GM23338 (cell line): ENCODE measurements around the gene FHIT. TPM values are rescaled to one million over a fixed set of nuclear protein-coding genes. Genes with fewer than 3 reads are reported as not detected.

Experiments
- ATAC-seq: fragments of 200-7000 bp; cut with Tn5 transposase; 3 replicates; pipeline ENCODE4 v1.9.1; 2020
- DNase-seq: peaks from one replicate; pipeline ENCODE4 v3.0.0-alpha.2; 2015; ENCODE audit warnings: low spot score
- H2AFZ ChIP-seq: fragments of 200-600 bp; sonication (generic); 2 replicates; pipeline ENCODE4 v1.8.0; 2016; ENCODE audit warnings: antibody characterized with exemption, mild to moderate bottlenecking, moderate library complexity
- H3F3A ChIP-seq: fragments of 200-600 bp; sonication (generic); replicated peaks from 2 replicates; pipeline ENCODE4 v1.8.0; 2017; ENCODE audit warnings: antibody characterized with exemption, mixed run types, low read depth
- H3K27ac ChIP-seq: fragments of 200-600 bp; sonication (generic); 2 replicates; pipeline ENCODE4 v1.6.1; 2016; ENCODE audit warnings: low read depth
- H3K27me3 ChIP-seq: fragments of 200-600 bp; sonication (generic); 2 replicates; pipeline ENCODE4 v1.8.0; 2016; ENCODE audit warnings: mild to moderate bottlenecking, mixed run types, moderate library complexity; ENCODE audit not compliant: insufficient read depth
- H3K36me3 ChIP-seq: fragments of 200-600 bp; sonication (generic); 2 replicates; pipeline ENCODE4 v1.8.0; 2016; ENCODE audit warnings: mild to moderate bottlenecking; ENCODE audit not compliant: insufficient read depth
- H3K4me1 ChIP-seq: fragments of 200-600 bp; sonication (generic); 2 replicates; pipeline ENCODE4 v1.8.0; 2016; ENCODE audit warnings: mild to moderate bottlenecking, moderate library complexity; ENCODE audit not compliant: insufficient read depth
- H3K4me2 ChIP-seq: fragments of 200-600 bp; sonication (generic); 2 replicates; pipeline ENCODE4 v1.7.1; 2017; ENCODE audit warnings: mixed run types
- H3K4me3 ChIP-seq: fragments of 200-600 bp; sonication (generic); 2 replicates; pipeline ENCODE4 v1.6.1; 2016; ENCODE audit warnings: mixed run types
- H3K79me2 ChIP-seq: fragments of 200-600 bp; sonication (generic); replicated peaks from 2 replicates; pipeline ENCODE4 v1.8.0; 2017; ENCODE audit warnings: mild to moderate bottlenecking; ENCODE audit not compliant: insufficient read depth
- H3K9me2 ChIP-seq: fragments of 200-600 bp; sonication (generic); 2 replicates; pipeline ENCODE4 v1.8.0; 2017; ENCODE audit not compliant: insufficient read depth
- H4K20me1 ChIP-seq: fragments of 200-600 bp; sonication (generic); replicated peaks from 2 replicates; pipeline ENCODE4 v1.8.0; 2017; ENCODE audit warnings: mild to moderate bottlenecking; ENCODE audit not compliant: insufficient read depth
- H3K27ac Mint-ChIP-seq: 2 replicates; pipeline ENCODE4 v1.8.0; 2020; ENCODE audit warnings: inconsistent platforms, mild to moderate bottlenecking, moderate library complexity, mixed read lengths
- H3K27me3 Mint-ChIP-seq: 3 replicates; pipeline ENCODE4 v1.8.0; 2022; ENCODE audit warnings: low read depth, mild to moderate bottlenecking, moderate library complexity, mixed read lengths, inconsistent platforms; ENCODE audit not compliant: insufficient read depth, poor library complexity
- H3K36me3 Mint-ChIP-seq: 3 replicates; pipeline ENCODE4 v1.8.0; 2021; ENCODE audit warnings: low read depth, mild to moderate bottlenecking, inconsistent platforms, moderate library complexity, mixed read lengths
- H3K4me1 Mint-ChIP-seq: 3 replicates; pipeline ENCODE4 v1.8.0; 2020; ENCODE audit warnings: mild to moderate bottlenecking, inconsistent platforms, mixed read lengths
- H3K4me3 Mint-ChIP-seq: 3 replicates; pipeline ENCODE4 v1.8.0; 2021; ENCODE audit warnings: moderate library complexity, mild to moderate bottlenecking, inconsistent platforms, mixed read lengths
- H3K9me3 Mint-ChIP-seq: 3 replicates; pipeline ENCODE4 v1.8.0; 2020; ENCODE audit warnings: moderate library complexity, mild to moderate bottlenecking, inconsistent platforms, mixed read lengths
- CREB1 ChIP-seq: fragments of 250-450 bp; sonication (Bioruptor Pico); IDR thresholded peaks from 2 replicates; pipeline ENCODE4 v1.5.0; 2020; ENCODE audit warnings: low read depth, mild to moderate bottlenecking, moderate library complexity
- CTCF ChIP-seq, 2 experiments: fragments of 200-600 bp in 1 of 2; sonication (generic) in 1 of 2; conservative IDR thresholded peaks; 2 replicates each; pipeline versions ENCODE4 v1.5.1 to v1.6.1; 2016 to 2017; ENCODE audit warnings: antibody characterized with exemption in 2 of 2, low read depth in 2 of 2, mild to moderate bottlenecking in 2 of 2, moderate library complexity in 1 of 2
- EZH2 ChIP-seq: fragments of 200-600 bp; sonication (generic); IDR thresholded peaks from one replicate; pipeline ENCODE4 v1.8.0; 2017; ENCODE audit warnings: antibody characterized with exemption, mild to moderate bottlenecking, low read depth; ENCODE audit not compliant: unreplicated experiment
- EZH2phosphoT487 ChIP-seq: fragments of 200-600 bp; sonication (generic); IDR thresholded peaks from one replicate; pipeline ENCODE4 v1.8.1; 2018; ENCODE audit warnings: antibody characterized with exemption; ENCODE audit not compliant: unreplicated experiment
- JUNB ChIP-seq: IDR thresholded peaks from one replicate; pipeline ENCODE4 v1.6.1; 2016; ENCODE audit warnings: antibody characterized with exemption; ENCODE audit not compliant: unreplicated experiment
- NANOG ChIP-seq: IDR thresholded peaks from 2 replicates; pipeline ENCODE4 v1.6.1; 2016; ENCODE audit warnings: antibody characterized with exemption, borderline replicate concordance
- POLR2AphosphoS5 ChIP-seq: IDR thresholded peaks from 2 replicates; pipeline ENCODE4 v1.6.1; 2016; ENCODE audit warnings: antibody characterized with exemption, low read depth
- ZNF114 ChIP-seq: fragments of 250-450 bp; sonication (Bioruptor Pico); IDR thresholded peaks from 2 replicates; pipeline ENCODE4 v1.5.0; 2020; ENCODE audit warnings: mild to moderate bottlenecking, moderate library complexity
- ZNF331 ChIP-seq: fragments of 250-450 bp; sonication (Bioruptor Pico); IDR thresholded peaks from 2 replicates; pipeline ENCODE4 v1.5.0; 2020; ENCODE audit warnings: low read depth, mild to moderate bottlenecking, moderate library complexity
- polyA plus RNA-seq: library from polyadenylated mRNA; unstranded; fragments of >200 nt; fragmentation: Nextera tagmentation; extraction: Ambion mirVana; gene quantifications from 2 replicates; pipeline ENCODE4 v1.2.1, GENCODE V29; 2016
- total RNA-seq: library from RNA; depleted of rRNA; stranded (reverse); fragments of >200 nt; shearing (Covaris generic); gene quantifications from 2 replicates; pipeline ENCODE4 v1.2.3, GENCODE V29; 2014
- TF ChIP-seq, protein P1 (sequence below): fragments of 250-450 bp; sonication (Bioruptor Pico); IDR thresholded peaks from 2 replicates; pipeline ENCODE4 v1.5.0; 2020; ENCODE audit warnings: mild to moderate bottlenecking, moderate library complexity
- TF ChIP-seq, protein P2 (sequence below): IDR thresholded peaks from 2 replicates; pipeline ENCODE4 v1.6.1; 2016; ENCODE audit warnings: antibody characterized with exemption

FHIT gene
- total and polyA plus RNA-seq, 2 experiments from 2014 or later, result 3.0 to 8.3 TPM

DNA sequence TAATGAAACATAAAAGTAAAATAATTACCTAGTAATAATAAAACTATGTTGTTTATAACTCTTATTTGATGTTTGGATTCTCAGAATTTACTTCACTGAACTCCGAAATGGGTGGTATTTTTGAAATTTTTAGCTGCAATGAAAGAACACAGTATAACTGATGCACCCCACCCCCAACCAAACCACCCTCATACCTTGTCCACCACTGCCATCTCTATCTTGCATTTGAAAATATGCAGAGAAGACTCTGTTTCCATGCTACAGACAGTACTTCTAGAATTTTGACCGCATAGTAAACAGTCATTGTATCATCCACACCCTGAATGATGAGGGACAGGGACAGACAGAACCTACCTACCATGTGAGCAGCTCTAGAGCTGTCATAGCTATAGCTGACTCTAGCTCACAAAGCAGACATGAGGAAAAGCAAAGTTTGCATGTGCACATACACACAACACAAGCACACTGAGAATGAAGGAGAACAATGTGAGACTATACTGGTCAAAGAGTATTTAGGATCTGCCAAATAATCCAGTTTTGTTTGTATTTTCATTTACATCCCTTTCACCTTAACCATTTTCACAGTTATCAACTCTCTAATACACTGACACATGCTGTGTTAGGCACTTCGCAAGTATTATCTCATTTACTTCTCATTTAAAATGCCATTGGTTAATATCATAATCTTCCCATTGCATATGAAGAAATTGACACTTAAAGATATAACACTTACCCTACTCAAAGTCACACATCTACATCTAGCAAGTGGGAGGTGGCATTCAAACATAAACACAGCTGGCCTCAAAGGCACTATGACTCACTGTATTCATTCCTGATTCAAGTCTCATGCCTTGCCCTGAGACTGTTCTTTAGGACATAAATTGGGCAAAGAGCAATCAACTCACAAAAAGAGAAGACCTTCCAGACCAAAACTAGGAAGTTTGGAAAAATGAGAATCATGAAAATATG lies 1186.8 kb downstream of the FHIT start:
- Mint-ChIP-seq H3K27me3 (no peaks in the 10 kb centered on the region), H3K4me1 (peaks cover 2% of the 10 kb centered on the region; the same call in 2 of the 3 replicates), H3K27ac (no peak overlapping the region), H3K4me3 (no peak overlapping the region), H3K9me3 (no peaks in the 10 kb centered on the region), H3K36me3 (no peaks in the 10 kb centered on the region)
- Histone ChIP-seq H2AFZ (no peak overlapping the region), H3K4me1 (no peaks in the 10 kb centered on the region), H3K4me3 (no peak overlapping the region), H3K4me2 (no peak overlapping the region), H4K20me1 (no peaks in the 10 kb centered on the region), H3K79me2 (no peaks in the 10 kb centered on the region), H3K27ac (no peak overlapping the region), H3K9me2 (peaks cover 23% of the 10 kb centered on the region), H3F3A (no peaks in the 10 kb centered on the region), H3K27me3 (no peaks in the 10 kb centered on the region), H3K36me3 (no peaks in the 10 kb centered on the region)
- DNase-seq, result no peak
- ATAC-seq, result no peak
- no peak for TF ChIP-seq POLR2AphosphoS5
- TF ChIP-seq ZNF114, result no peak
- TF ChIP-seq ZNF331 (CRISPR knock-in tag), result no peak

DNA sequence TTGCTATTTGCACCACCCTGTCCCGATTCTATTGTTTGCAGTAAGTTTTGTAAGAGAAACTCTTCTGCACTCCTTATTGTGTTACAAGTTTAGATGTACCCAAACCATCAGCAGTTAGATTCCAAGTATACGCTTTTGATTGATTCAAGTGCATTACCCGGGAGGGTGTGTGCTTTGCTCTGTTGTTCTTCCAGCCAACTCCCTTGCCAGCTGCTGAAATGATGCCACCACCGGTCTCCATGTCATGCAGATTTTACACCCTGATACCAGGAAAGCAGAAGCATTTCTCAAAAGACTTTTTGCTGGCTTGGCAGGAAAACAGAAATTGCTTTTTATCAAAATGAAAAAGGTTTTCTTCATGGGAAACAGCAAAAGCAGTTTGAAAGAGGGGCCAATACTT lies 1194.8 kb downstream of the FHIT start:
- Histone ChIP-seq H3K27ac (no peak overlapping the region), H3K27me3 (no peaks in the 10 kb centered on the region), H3K9me2 (peaks cover 20% of the 10 kb centered on the region), H3K4me1 (no peaks in the 10 kb centered on the region), H3K36me3 (0 out of 2 replicates have a peak, but pooled peaks cover 3% of the 10 kb centered on the region), H3F3A (no peaks in the 10 kb centered on the region), H3K4me3 (no peak overlapping the region), H4K20me1 (no peaks in the 10 kb centered on the region), H2AFZ (no peak overlapping the region), H3K79me2 (no peaks in the 10 kb centered on the region), H3K4me2 (no peak overlapping the region)
- no peaks in the 10 kb centered on the region for H3K27me3 Mint-ChIP-seq
- ATAC-seq, result no peak
- H3K27ac Mint-ChIP-seq, result no peak overlapping the region
- H3K9me3 Mint-ChIP-seq, result peaks cover 14% of the 10 kb centered on the region; the same call in 2 of the 3 replicates
- H3K4me1 Mint-ChIP-seq, result no peaks in the 10 kb centered on the region; the same call in 2 of the 3 replicates
- DNase-seq, result no peak
- no peak overlapping the region for H3K4me3 Mint-ChIP-seq
- peaks cover 3% of the 10 kb centered on the region; the same call in 1 of the 3 replicates for H3K36me3 Mint-ChIP-seq
- TF ChIP-seq, protein P1, sequence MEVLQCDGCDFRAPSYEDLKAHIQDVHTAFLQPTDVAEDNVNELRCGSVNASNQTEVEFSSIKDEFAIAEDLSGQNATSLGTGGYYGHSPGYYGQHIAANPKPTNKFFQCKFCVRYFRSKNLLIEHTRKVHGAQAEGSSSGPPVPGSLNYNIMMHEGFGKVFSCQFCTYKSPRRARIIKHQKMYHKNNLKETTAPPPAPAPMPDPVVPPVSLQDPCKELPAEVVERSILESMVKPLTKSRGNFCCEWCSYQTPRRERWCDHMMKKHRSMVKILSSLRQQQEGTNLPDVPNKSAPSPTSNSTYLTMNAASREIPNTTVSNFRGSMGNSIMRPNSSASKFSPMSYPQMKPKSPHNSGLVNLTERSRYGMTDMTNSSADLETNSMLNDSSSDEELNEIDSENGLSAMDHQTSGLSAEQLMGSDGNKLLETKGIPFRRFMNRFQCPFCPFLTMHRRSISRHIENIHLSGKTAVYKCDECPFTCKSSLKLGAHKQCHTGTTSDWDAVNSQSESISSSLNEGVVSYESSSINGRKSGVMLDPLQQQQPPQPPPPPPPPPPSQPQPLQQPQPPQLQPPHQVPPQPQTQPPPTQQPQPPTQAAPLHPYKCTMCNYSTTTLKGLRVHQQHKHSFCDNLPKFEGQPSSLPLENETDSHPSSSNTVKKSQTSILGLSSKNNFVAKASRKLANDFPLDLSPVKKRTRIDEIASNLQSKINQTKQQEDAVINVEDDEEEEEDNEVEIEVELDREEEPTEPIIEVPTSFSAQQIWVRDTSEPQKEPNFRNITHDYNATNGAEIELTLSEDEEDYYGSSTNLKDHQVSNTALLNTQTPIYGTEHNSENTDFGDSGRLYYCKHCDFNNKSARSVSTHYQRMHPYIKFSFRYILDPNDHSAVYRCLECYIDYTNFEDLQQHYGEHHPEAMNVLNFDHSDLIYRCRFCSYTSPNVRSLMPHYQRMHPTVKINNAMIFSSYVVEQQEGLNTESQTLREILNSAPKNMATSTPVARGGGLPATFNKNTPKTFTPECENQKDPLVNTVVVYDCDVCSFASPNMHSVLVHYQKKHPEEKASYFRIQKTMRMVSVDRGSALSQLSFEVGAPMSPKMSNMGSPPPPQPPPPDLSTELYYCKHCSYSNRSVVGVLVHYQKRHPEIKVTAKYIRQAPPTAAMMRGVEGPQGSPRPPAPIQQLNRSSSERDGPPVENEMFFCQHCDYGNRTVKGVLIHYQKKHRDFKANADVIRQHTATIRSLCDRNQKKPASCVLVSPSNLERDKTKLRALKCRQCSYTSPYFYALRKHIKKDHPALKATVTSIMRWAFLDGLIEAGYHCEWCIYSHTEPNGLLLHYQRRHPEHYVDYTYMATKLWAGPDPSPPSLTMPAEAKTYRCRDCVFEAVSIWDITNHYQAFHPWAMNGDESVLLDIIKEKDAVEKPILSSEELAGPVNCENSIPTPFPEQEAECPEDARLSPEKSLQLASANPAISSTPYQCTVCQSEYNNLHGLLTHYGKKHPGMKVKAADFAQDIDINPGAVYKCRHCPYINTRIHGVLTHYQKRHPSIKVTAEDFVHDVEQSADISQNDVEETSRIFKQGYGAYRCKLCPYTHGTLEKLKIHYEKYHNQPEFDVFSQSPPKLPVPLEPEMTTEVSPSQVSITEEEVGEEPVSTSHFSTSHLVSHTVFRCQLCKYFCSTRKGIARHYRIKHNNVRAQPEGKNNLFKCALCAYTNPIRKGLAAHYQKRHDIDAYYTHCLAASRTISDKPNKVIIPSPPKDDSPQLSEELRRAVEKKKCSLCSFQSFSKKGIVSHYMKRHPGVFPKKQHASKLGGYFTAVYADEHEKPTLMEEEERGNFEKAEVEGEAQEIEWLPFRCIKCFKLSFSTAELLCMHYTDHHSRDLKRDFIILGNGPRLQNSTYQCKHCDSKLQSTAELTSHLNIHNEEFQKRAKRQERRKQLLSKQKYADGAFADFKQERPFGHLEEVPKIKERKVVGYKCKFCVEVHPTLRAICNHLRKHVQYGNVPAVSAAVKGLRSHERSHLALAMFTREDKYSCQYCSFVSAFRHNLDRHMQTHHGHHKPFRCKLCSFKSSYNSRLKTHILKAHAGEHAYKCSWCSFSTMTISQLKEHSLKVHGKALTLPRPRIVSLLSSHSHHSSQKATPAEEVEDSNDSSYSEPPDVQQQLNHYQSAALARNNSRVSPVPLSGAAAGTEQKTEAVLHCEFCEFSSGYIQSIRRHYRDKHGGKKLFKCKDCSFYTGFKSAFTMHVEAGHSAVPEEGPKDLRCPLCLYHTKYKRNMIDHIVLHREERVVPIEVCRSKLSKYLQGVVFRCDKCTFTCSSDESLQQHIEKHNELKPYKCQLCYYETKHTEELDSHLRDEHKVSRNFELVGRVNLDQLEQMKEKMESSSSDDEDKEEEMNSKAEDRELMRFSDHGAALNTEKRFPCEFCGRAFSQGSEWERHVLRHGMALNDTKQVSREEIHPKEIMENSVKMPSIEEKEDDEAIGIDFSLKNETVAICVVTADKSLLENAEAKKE (CRISPR knock-in tag), result no peak
- TF ChIP-seq CTCF (conservative IDR thresholded peaks at IDR 0.05; ENCODE audit: low read depth in 2 of 2), result no peak
- TF ChIP-seq JUNB, result no peak
- TF ChIP-seq POLR2AphosphoS5, result no peak
- no peak for TF ChIP-seq EZH2phosphoT487
- TF ChIP-seq, protein P2, sequence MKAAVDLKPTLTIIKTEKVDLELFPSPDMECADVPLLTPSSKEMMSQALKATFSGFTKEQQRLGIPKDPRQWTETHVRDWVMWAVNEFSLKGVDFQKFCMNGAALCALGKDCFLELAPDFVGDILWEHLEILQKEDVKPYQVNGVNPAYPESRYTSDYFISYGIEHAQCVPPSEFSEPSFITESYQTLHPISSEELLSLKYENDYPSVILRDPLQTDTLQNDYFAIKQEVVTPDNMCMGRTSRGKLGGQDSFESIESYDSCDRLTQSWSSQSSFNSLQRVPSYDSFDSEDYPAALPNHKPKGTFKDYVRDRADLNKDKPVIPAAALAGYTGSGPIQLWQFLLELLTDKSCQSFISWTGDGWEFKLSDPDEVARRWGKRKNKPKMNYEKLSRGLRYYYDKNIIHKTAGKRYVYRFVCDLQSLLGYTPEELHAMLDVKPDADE, result no peak
- TF ChIP-seq CREB1, result no peak
- TF ChIP-seq NANOG, result no peak
- TF ChIP-seq ZNF114, result no peak
- TF ChIP-seq ZNF331 (CRISPR knock-in tag), result no peak
- TF ChIP-seq EZH2, result no peak
